NCI-H2081 treated with DMSO at 0.1 percent for 48 hours (cell line): Measurements from ENCODE around the gene GOSR1.
"Not testable (repeated sequence)": the region's sequence is repeated elsewhere in the genome, so short reads cannot be mapped to it uniquely, and the experiment has no call there.

Experiments
- DNase-seq: peaks from one replicate; lab custom pipeline; 2025; lab: John Stamatoyannopoulos, UW

The GOSR1 gene

DNA sequence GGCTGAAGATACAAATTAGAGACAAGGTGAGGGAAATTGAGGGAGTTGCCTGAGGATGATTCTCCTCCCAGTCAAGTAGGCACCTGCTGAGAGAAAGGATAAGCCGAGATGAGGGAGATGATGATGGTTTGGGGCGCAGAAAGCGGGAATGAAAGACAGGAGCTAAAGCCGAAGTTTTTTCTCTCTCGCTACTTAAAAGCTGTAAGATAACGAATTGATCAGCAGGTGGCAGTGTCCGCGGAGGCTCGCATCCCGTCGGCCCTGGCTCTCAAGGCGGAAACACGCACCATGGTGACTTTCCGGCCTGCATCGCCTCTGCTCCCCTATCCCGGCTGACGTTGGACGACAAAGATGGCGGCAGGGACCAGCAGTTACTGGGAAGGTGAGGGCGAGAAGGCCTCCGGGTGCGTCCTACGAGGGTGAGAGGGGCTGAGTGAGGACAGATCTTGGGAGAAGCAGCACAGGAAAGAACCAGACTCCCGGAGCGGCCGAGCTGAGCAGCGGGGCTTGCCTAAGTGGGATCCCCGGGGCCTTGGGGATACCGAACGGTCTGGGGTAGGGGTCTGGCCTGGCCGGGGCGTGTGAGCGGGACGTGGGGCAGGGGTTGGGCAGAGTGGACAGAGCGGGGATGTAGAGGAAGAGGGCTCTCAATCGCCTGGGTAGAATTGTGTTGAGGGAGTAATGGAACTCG is at the start of gene GOSR1:
TSS of gene GOSR1 (plus strand) at position 326 of the 691 bp plus-strand sequence. CDS start at position 352, 26 bp downstream.
- peak; percentile 48 for DNase-seq

DNA sequence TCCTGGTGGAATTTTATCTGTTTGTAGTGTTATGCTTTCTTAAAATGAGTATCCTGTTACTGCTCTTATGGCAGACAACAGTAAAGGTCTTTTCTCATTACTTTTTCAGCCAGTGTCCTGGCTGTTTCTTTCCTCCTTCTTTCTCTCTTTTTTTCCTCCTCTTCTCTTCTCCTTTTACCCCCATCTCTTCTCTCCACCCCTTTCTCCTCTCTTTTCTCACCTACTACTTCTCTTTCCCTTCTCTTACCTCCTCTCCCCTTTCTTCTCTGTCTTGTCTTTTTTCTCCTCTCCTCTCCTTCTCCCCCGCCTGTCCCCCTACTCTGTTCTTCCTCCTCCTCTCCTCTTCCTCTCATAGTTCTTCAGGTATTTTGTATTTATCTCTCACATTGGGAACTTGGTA is 49.6 kb upstream of the GOSR1 start:
- no peak for DNase-seq

DNA sequence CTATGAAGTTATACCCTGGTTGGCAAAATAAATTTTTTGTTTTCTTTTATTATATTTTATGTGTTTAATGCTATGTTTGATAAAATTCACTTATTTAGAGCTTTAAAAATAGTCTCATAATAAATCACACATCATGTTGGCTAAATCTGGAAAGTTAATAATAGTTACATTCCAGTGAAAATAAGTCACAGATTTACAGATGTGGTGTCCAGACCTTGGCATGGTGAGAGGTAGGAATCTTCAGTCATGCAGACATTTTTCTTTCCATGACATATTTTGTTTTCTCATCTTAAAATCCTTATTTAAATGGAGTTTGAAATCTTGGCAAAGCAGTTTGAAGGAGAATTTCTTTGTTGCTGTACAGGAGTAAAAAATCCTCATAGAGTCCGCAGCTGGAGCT is 48.1 kb upstream of the GOSR1 start:
- no peak for DNase-seq

DNA sequence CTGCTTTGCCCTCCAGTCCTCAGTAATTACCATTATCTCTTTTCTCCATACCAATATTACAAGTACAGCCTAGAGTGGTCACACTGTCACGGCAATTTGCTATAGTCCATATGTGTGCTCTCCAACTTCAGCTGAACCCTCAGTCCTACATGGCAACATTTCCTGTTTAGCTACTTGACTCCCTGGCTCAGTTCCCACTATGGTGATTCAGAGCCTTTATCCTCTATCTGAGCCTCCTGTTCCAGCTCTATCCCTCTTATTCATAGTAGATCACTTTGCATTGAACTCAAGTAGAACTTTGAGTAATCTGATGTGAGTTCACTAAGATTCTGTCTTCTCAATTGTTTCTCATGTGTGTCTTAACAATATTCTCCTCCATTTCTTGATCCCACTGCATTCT is 43.7 kb upstream of the GOSR1 start:
- no peak for DNase-seq

DNA sequence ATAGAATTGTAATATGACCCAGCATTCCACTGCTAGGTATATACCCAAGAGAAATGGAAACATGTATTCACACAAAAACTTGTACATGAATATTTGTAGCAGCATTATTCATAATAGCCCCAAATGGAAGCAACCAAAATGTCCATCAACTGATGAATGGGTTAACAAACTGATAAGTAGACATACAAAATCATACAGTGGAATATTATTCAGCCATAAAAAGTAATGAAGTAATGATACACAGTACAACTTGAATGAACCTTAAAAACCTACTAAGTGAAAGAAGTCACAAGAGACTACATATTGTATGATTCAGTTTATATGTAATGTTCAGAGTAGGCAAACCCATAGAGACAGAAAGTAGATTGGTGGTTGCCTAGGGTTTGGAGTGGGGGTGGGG is 40.5 kb upstream of the GOSR1 start:
- no peak for DNase-seq

DNA sequence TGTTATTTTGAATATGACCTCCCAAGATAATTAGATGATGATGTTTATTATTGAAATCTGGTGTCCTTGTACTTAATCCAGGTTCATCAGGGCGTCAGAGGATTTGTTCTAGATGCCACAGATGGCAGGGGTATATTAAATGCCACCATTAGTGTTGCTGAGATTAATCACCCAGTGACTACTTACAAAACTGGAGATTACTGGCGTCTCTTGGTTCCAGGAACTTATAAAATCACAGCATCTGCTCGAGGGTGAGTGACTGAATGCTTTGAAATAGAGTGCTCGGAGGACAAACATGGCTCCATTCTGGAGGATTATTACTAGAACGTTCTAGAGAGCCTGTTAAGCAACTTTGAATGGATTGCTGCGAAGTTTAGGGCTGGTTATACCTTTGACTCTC is 33.5 kb upstream of the GOSR1 start:
- DNase-seq = no peak

DNA sequence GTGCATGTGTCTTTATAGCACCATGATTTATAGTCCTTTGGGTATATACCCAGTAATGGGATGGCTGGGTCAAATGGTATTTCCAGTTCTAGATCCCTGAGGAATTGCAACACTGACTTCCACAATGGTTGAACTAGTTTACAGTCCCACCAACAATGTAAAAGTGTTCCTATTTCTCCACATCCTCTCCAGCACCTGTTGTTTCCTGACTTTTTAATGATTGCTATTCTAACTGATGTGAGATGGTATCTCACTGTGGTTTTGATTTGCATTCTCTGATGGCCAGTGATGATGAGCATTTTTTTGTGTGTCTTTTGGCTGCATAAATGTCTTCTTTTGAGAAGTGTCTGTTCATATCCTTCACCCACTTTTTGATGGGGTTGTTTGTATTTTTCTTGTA is 30.6 kb upstream of the GOSR1 start:
- DNase-seq = not testable (repeated sequence)

DNA sequence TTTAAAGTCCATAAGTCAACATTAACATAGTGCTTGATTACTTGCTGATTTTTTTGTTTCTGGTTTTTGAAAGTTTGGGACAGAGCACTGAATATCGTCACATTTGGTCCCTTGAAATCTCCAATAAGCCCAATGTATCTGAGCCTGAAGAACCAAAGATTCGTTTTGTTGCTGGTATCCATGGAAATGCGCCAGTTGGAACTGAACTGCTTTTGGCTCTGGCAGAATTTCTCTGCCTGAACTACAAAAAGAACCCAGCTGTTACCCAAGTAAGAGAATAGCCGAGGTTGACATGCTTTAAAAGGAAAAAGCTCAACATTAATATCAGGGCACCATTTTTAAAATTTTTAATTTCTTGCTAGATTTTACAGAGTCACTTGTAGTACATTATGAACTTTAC is 27.7 kb upstream of the GOSR1 start:
- DNase-seq = no peak

DNA sequence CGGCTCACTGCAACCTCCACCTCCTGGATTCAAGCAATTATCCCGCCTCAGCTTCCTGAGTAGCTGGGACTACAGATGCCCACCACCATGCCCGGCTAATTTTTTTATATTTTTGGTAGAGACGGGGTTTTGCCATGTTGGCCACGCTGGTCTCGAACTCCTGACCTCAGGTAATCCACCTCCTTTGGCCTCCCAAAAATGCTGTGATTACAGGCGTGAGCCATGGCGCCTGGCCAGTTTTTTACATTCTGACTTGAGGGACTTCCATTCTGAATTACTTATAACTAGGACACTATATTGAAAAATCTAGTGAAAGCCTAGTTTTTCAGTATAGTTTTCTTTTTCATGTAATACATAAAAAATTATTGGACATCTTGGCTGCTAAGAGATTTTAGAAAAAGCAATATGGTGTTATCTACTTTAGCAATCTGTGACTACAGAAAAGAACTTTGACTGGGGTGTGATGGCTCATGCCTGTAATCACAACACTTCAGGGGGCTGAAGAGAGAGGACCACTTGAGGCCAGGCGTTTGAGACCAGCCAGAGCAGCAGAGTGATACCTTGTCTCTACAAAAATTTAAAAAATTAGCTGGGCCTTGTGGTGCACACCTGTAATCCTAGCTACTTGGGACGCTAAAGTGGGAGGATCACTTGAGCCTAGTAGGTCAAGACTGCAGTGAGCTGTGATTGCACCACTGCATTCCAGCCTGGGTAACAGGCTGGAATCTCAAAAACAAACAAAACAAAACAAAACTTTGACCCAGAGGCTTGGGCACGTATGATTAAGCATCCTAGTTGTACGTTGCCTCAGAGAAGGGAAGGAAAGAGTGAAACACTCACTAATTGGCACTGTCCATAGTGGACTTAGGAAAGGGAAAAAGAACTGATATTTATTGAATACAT is 26.8 kb upstream of the GOSR1 start:
- DNase-seq = no peak

DNA sequence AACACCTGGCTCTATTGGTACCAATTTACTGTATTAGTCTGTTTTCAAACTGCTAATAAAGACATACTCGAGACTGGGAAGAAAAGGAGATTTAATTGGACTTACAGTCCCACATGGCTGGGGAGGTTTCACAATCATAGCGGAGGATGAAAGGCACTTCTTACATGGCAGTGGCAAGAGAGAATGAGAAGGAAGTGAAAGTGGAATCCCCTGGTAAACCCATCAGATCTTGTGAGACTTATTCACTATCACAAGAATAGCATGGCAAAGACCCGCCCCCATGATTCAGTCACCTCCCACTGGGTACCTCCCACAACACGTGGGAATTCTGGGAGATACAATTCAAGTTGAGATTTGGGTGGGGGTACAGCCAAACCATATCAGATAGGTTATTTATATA is 22.6 kb upstream of the GOSR1 start:
- DNase-seq = no peak

DNA sequence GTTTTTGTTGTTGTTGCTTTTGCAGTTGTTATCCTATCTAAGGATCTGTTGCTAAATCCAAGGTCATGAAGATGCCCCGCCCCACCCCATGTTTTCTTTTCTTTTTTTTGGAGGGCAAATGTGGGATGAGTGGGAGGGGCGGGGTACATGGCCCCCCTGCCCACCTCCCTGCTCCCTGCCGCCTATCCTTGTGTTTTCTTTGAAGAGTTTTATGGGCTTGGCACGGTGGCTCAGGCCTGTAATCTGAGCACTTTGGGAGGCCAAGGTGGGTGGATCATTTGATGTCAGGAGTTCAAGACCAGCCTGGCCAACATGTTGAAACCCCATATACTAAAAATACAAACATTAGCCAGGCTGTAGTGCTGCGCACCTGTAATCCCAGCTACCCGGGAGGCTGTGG is 18.8 kb upstream of the GOSR1 start:
- DNase-seq = no peak

DNA sequence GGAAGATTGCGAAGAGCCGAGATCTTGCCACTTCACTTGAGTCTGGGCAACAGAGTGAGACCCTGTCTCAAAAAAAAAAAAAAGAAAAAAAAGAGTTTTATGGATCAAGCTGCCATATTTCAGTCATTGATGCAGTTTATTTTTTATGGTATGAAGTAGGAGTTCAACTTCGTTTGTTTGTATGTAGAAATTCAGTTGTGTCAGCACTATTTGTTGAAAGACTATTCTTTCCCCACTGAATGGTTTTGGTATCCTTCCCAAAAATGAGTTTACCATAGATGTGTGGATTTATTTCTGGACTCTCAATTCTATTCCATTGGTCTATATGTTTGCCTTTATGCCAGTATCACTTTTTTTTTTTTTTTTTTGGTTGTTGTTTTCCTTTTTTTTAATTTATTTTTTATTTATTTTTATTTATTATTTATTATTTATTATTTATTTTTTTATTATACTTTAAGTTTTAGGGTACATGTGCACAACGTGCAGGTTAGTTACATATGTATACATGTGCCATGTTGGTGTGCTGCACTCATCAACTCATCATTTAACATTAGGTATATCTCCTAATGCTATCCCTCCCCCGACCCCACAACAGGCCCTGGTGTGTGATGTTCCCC is 18.3 kb upstream of the GOSR1 start:
- not testable (repeated sequence) for DNase-seq

DNA sequence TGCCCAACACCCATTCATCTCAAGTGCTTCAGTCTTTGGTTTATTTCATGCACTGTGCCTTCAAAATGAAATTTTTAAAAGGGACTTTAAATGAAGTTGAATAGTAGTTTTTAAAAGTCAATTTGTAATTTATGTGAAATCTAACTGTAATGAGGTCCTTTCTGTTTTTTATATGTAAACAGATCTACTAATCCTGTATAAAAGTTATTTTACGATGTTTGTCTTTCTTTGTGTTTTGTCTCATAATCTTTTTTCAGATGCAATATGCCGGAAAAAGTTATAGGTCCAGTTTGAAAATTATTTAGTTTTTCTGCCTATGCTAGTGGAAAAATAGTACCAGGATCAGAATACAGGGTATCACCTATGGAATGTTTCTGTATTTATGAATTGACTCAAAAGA is 8.7 kb upstream of the GOSR1 start:
- no peak for DNase-seq

DNA sequence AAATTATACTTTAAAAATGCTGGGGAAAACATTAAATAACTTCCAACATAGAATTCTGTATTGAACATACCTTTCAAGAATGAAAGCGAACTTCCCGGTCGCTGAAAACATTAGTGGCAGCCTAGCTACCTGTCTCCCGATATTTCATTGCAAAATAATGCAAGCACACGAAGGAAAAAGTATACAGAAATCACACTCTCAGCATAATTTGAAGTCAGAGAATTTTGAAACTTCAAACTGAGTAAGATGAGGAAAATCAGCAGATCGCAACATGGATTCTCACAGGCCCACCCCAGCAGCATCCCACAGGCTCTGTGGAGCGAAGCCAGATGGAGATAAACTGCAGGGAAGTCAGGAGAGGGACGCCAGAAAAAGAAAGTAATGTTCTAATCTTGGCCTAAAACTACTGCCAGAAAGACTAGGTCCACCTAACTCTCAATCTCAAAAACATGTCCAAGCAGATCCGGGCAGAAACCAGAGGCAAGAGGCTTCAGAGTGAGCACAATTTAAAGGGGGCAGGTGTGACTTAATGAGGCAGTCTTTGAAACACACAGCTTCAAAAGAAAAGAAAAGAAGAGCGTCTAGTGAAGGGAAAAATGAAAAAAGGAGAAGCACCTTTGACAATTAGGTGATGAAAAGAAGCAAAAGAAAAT is 4.8 kb upstream of the GOSR1 start:
- DNase-seq = no peak

DNA sequence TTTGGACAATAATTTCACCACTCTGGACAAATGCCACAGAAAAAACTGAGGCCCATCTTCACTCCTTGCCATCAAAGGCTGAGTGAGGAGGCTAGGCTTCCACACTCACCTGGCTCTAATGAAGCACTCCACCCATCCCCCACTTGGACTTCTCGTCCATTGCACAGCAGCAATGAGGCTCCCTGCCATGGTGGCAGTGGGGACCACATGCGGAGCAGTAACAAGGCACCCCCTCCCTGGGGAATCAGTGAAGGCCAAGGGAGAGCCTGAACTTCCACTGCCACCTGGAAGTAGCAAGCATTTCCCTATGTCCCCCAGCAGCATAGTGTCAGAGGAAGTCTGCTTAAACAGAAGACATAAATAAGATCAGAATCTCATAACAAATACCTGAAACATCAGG is 2.0 kb upstream of the GOSR1 start:
- no peak for DNase-seq

DNA sequence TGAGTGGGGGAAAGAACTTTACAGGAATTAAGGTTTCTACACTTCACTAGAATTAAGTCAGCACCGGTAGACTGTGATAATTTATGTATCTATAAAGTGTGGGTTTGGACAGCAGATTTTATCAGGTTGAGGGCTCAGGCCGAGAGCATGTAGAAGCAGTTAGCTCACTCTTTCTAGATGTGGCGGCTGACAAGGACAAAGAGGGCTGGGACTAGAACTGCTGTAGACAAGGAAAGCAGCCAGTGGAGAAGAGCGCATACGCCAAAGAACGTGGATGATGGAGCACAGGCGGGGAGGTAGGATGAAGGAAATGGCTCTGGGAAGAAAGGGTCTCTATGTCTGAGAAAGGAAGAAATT is 504 bp upstream of the GOSR1 start:
- DNase-seq = no peak

DNA sequence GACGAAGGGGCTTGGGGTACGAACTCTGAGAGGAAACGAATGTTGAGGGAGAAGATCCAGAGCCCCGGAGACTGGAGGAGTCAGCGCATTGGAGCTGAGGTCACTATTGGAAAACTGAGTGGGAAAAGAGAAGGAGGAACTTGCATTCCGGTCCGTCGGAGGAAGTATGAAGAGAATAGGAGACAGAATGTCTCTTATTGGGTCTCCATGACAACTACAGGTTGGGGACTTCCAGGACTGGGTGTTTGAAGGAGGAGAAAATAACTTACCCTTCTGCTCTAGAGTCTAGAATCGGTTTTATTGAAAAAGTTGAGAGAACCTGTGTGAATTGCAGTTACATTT is 537 bp downstream of the GOSR1 start:
- DNase-seq = no peak

DNA sequence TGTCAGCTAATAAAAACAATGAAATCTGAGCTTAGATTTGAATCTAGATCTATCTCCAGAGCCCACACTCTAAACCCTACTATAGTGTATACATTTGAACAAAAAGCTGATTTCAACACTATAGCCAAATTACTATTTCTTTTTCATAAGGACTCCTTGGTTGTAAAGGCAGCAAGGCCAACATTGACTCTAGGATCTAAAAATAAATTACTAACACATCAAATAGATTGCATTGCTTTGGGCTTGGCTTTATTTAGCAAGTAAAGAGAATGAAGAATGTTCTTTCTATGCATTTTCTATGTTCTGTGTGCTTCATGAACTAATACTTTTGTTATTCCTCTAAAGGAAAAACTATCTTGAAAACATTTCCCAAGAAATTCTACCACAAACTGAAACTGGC is 5.3 kb downstream of the GOSR1 start:
- no peak for DNase-seq

DNA sequence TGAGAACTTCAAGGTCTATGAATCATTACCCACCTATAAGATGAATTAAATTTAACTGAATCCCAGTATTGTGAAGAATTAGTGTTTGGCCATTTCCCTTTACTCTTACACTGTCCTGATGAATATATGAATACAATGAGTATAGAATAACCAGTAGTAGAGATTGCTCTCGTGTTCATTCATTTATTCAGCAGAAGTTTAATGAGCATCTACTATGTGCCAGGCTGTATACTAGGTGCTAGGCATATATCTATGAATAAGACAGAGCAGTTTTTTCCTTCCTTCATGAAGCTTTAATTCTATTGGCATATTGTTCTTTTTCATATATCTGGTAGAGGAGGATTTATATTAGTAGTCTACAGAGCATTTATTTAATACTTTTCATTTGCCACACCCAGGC is 6.0 kb downstream of the GOSR1 start:
- DNase-seq = no peak

DNA sequence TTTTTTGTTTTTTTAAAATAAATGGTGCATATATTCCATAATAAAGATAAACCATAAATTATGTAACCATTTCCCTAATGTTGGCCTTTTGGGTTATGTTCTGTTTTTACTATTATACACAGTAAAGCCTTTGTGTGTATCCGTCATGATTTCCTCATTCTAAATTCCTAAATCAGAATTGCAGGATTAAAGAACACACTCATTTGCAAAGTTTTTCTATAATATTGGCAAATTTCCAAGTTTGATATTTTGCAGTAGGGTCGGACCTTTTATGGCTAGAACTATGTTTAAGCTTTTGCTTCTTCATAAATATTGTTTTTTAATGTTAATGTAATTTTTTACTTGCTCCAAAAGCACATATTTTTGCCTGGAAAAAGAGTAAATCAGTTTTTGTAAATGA is 16.6 kb downstream of the GOSR1 start:
- DNase-seq = no peak

DNA sequence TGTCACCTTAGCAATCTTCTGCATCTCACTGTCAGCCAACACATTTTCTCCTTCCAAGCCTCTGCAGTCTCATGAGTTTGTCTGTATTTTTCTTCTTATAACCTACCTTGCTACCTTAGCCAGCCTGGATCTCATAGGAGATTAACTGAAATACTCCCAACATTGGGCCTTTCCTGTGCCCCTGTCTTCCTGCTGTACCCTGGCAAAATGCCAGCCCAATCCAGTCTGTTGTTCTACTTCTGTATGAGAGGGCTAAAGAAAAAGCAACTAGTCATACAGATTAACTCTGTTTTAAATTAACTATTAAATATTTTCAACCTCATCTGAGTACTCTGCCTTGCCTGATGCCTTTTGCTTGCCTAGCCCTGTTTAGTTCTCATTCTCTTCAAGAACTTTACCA is 18.4 kb downstream of the GOSR1 start:
- DNase-seq = no peak

DNA sequence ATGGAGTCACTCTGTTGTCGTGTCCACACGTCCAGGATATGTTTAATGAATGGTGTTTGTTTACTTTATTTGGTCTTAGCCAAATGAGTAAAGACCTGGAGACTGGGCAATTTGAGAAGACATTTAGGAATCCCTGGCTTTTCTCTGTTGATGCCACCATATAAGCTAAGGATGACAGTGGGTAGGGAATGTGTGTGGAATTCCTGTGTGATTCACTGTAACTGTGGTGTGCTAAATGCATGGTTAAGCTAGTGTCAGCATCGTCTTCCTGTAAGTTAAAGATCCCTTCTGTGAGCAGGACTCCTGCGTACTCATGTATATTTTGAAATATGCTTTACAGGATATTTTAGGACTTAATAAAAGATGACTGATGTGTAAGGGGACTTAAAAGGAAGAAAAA is 26.4 kb downstream of the GOSR1 start:
- no peak for DNase-seq
